Transverse colon (tissue), 4 donors: ENCODE data around the gene JAKMIP3.

Experiments used
- CTCF ChIP-seq, 5 experiments: fragments of 200-600 bp in 3 of 5; fragments of 450-650 bp in 2 of 5; sonication (generic) in 3 of 5; IDR thresholded peaks; 1 replicate in 2 of 5; 2 replicates in 3 of 5; pipeline ENCODE4 v1.5.1; 2016 to 2017; ENCODE audit warnings: antibody characterized with exemption in 5 of 5, inconsistent platforms in 3 of 5, mild to moderate bottlenecking in 2 of 5, moderate library complexity in 1 of 5
- EP300 ChIP-seq: sonication (generic); formaldehyde crosslinking; IDR thresholded peaks from one replicate; pipeline ENCODE4 v1.6.1; 2017; ENCODE audit warnings: antibody characterized with exemption, low read depth
- POLR2A ChIP-seq: fragments of 450-650 bp; IDR thresholded peaks from one replicate; pipeline ENCODE4 v1.6.1; 2016; ENCODE audit warnings: antibody characterized with exemption, mild to moderate bottlenecking, moderate library complexity
- POLR2AphosphoS5 ChIP-seq, 3 donors: sonication (generic); formaldehyde crosslinking; IDR thresholded peaks; one replicate each; pipeline ENCODE4 v1.6.1; 2016; ENCODE audit warnings: antibody characterized with exemption in 3 of 3

DNA sequence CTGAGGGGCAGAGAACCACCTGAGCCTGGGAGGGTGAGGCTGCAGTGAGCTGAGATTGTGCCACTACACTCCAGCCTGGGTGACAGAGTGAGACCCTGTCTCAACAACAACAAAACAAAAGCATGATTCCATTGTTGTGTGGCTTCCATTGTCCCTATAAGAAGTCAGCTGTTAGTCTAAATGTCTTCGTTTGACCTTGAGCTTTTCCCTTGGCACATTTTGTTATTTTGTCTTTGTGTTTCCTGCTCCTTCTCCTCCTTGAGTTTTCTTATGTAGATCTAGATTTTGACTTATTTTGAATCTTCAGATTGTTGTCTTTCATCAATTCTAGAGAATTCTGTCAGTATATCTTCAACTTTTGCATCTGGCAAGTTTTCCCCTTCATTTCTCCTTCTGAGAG lies 13.6 kb upstream of the JAKMIP3 start:
- no peak for TF ChIP-seq CTCF (IDR thresholded peaks at IDR 0.05)
- TF ChIP-seq POLR2A = no peak
- no peak for TF ChIP-seq POLR2AphosphoS5 (IDR thresholded peaks at IDR 0.05)
- no peak for TF ChIP-seq EP300
